HG03565 (cell line): ENCODE measurements around the gene HBM.
"Not testable (repeated sequence)": the region's sequence is repeated elsewhere in the genome, so short reads cannot be mapped to it uniquely, and the experiment has no call there.

Experiments used
- ATAC-seq: cut with Tn5 transposase; IDR thresholded peaks from one replicate; pipeline ENCODE4 v1.9.1; 2021; ENCODE audit warnings: mild to moderate bottlenecking, moderate library complexity; ENCODE audit not compliant: unreplicated experiment

The HBM gene

DNA sequence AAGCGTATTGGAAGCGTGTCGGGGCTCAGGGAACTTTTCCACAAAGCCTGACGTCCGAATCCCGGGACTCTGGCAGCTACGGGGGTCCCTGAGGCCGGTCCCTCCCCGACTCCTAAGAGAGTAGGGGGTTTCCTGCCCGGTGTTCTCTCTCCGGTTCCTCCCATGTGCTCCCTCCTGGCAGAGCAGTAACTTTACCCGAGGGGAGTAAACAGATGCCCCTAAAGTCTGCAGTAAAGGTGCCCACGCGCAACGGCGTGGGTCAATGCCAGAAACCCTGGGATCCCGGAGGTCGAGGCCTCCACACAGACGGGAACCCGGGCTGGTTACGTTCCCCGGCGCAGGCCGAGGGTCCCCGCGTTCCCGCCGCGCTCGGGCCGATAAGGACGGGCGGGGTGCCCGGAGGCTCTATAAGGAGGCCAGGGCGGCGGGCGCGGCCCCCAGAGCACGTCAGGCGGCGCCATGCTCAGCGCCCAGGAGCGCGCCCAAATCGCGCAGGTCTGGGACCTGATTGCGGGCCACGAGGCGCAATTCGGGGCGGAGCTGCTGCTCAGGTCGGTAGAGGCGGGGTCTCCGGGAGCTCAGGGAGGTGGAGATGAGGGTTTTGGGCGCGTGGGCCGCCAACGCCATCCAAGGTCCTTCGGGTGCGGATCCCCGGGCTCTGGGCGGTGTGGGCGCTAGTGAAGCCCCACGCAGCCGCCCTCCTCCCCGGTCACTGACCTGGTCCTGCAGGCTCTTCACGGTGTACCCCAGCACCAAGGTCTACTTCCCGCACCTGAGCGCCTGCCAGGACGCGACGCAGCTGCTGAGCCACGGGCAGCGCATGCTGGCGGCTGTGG is at the start of gene HBM:
HBM (plus strand) TSS at position 440 of the 836 bp plus-strand sequence; CDS start at position 460, 20 bp downstream.
- ATAC-seq: no peak

GRCh38 chr16:116015-116414 is 49.8 kb upstream of the HBM start:
- no peak for ATAC-seq

DNA sequence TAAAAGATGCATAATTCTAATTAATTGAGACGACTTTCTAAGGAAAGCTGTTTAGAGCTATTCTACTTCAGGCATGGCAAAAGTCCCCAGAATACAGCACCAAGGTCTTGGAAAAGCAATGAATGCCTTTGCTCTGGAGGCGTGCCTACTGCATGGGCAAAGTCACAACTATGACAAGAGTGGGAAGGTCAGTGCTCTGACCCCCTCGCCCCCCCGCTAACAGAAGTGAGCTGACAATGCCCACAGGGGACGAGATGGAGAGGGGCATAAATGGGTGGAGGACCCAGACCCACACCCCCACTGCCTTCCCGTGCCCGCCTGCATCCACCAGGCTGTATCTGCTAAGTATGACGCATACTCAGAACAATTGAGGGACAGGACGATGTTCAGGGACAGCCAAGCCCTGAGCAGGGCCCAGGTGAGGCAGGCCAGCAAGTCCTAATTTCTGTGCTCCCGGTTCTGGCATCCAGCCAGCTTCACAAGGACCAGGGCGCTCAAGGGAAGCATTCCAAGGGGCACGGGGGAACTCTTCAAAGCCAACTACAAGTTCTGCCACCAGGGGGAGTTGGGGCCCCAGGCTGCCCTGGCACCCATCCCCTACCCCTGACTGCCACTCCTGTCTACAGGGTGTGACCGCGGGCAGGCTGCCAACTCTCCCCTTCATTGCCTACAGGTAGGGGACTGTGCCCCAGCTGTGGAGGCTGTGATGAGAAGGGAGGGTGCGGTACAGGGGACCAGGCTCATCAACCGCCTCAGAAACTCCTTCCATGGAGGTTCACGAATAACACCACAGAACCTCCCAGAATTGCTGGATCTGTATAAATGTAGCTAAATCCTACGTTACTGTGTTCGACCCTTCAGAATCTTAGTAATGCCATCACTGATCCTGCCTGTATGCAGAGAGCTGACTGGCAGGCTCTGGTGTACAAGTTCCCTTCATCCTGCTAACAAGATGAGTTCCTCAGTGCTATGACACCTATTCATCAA is 48.1 kb upstream of the HBM start:
- no peak for ATAC-seq

DNA sequence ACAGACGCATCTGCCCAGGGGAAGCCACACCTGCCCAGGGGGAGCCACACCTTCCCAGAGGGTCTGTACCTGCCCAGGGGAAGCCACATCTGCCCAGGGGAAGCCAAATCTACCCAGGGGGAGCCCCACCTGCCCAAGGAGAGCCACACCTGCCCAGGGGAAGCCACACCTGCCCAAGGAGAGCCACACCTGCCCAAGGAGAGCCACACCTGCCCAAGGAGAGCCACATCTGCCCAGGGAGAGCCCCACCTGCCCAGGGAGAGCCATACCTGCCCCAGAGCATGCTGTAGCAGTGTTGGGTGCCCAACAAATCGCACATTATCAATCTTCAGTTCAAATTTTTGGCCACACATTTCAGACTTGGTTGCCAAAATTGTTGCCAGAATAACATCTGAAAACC is 46.9 kb upstream of the HBM start:
- ATAC-seq: no peak

GRCh38 chr16:119295-119694 is 46.5 kb upstream of the HBM start:
- ATAC-seq: no peak

DNA sequence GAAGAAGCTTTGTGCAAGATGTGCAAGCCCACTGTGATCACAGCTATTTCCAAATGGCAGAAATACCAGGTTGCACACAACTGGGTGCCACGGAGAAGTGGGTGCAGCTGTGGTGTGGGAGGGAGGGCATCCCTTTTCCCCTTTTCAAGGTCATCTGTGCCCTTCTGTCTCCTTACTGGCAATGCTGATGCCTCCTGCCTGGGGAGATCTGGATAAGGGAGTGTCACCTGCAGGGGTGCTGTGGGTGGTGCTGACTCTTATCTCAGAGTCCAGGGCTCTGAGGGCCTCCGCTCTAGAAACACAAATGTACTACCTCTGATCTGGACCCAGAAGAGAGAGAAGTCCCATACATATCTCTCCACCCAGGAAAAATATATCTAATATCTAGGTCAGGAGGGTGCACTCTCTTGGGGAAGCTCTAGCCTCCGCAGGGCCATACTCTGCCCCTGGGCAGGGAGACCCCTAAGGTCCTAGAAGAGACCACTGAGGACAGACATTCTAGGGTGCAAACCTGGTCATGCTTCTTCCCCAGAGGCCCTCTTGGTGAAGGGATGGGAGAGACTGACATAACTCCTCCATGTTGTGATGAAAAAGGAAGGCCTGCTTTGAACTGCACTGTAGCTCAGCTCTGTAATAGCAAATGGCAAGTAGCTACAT is 45.8 kb upstream of the HBM start:
- ATAC-seq: no peak

- no peak for ATAC-seq
Measured at GRCh38 chr16:120756-121155, 45.0 kb upstream of the HBM start.

GRCh38 chr16:122361-122760 is 43.4 kb upstream of the HBM start:
- no peak for ATAC-seq

- not testable (repeated sequence) for ATAC-seq
Measured at GRCh38 chr16:123558-124350, 42.0 kb upstream of the HBM start.

DNA sequence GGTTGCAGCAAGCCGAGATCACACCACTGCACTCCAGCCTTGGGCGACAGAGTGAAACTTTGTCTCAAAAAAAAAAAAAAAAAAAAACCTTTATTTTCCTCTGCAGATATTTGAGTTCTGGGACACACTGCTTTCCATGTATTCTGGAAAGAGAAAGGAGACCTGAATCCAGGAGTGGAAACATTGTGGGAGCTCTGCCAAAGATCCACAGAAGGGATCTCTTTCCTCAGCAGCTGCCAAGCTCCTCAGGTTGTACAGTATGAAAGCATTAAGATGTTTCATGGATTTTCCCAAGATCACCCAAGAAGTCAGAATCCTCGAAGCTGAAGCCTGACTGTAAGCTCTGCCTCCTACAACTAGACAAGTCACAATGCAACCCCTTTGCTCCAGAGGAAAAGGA is 40.8 kb upstream of the HBM start:
- ATAC-seq: no peak

GRCh38 chr16:129075-129474 is 36.7 kb upstream of the HBM start:
- no peak for ATAC-seq

GRCh38 chr16:130533-131173 is 35.1 kb upstream of the HBM start:
- no peak for ATAC-seq

DNA sequence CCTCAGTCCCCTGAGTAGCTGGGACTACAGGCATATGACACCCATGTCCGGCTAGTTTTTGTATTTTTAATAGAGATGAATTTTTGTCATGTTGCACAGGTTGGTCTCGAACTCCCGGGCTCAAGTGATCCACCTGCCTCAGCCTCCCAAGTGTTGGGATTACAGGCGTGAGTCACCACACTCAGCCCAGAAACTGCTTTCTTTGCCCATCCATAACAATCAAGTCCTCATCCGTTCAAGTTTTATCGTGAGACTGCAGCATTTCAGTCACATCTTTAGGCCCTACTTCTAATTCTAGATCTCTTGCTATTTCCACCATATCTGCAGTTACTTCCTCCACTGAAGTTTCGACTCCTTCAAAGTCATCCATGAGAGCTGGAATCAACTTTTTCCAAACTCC is 33.7 kb upstream of the HBM start:
- no peak for ATAC-seq

GRCh38 chr16:133716-134115 is 32.1 kb upstream of the HBM start:
- ATAC-seq: no peak

GRCh38 chr16:138049-138417 is 27.7 kb upstream of the HBM start:
- ATAC-seq: no peak

- ATAC-seq: no peak
Measured at GRCh38 chr16:140175-140857, 25.5 kb upstream of the HBM start.

GRCh38 chr16:142405-142967 is 23.3 kb upstream of the HBM start:
- ATAC-seq: no peak

GRCh38 chr16:143047-143446 is 22.7 kb upstream of the HBM start:
- no peak for ATAC-seq

- no peak for ATAC-seq
Measured at GRCh38 chr16:143456-143855, 22.3 kb upstream of the HBM start.
